Neuronal stem cell (in vitro differentiated cells): Measurements from ENCODE around the gene BAIAP2.

Experiments used
- DNase-seq: peaks from one replicate; pipeline ENCODE4 v3.0.0-alpha.2; 2013; ENCODE audit warnings: low spot score
- H2AFZ ChIP-seq: one replicate; pipeline ENCODE4 v1.6.1; 2013; ENCODE audit warnings: mild to moderate bottlenecking, low read length, inconsistent platforms
- H2AK5ac ChIP-seq: 2 replicates; pipeline ENCODE4 v1.6.1; 2013; ENCODE audit warnings: low read depth, mild to moderate bottlenecking, inconsistent platforms, low read length, moderate library complexity, mixed read lengths
- H2BK120ac ChIP-seq: 2 replicates; pipeline ENCODE4 v1.6.1; 2013; ENCODE audit warnings: low read depth, mild to moderate bottlenecking, inconsistent platforms, low read length, moderate library complexity, mixed read lengths
- H2BK12ac ChIP-seq: one replicate; pipeline ENCODE4 v1.6.1; 2013; ENCODE audit warnings: low read length, inconsistent platforms
- H2BK15ac ChIP-seq: 2 replicates; pipeline ENCODE4 v1.6.1; 2013; ENCODE audit warnings: mild to moderate bottlenecking, low read length, inconsistent platforms, mixed read lengths
- H2BK5ac ChIP-seq: one replicate; pipeline ENCODE4 v1.6.1; 2013; ENCODE audit warnings: inconsistent platforms, mild to moderate bottlenecking, low read length, moderate library complexity
- H3K14ac ChIP-seq: one replicate; pipeline ENCODE4 v1.6.1; 2013; ENCODE audit warnings: low read length, inconsistent platforms
- H3K18ac ChIP-seq: 2 replicates; pipeline ENCODE4 v1.6.1; 2013; ENCODE audit warnings: low read length, inconsistent platforms
- H3K23ac ChIP-seq: 2 replicates; pipeline ENCODE4 v1.6.1; 2013; ENCODE audit warnings: low read depth, mild to moderate bottlenecking, mixed read lengths, low read length, inconsistent platforms; ENCODE audit not compliant: poor library complexity
- H3K27ac ChIP-seq: replicated peaks from 3 replicates; pipeline ENCODE4 v1.5.1; 2013; ENCODE audit warnings: low read length, inconsistent platforms
- H3K27me3 ChIP-seq, 3 experiments: 2 replicates each; pipeline ENCODE4 v1.6.1; 2013; ENCODE audit warnings: low read length in 3 of 3, mild to moderate bottlenecking in 2 of 3, inconsistent platforms in 1 of 3, low read depth in 1 of 3, mixed read lengths in 1 of 3, moderate library complexity in 1 of 3; ENCODE audit not compliant: control insufficient read depth in 3 of 3, insufficient read depth in 3 of 3
- H3K36me3 ChIP-seq, 2 donors: replicated peaks in 1 of 2; 2 replicates each; pipeline ENCODE4 v1.6.1; 2013; ENCODE audit warnings: low read length in 2 of 2; ENCODE audit not compliant: control insufficient read depth in 2 of 2, insufficient read depth in 2 of 2
- H3K4ac ChIP-seq: 2 replicates; pipeline ENCODE4 v1.6.1; 2013; ENCODE audit warnings: inconsistent platforms, mild to moderate bottlenecking, low read length, moderate library complexity
- H3K4me1 ChIP-seq, 2 donors: 1 replicate in 1 of 2; 2 replicates in 1 of 2; pipeline ENCODE4 v1.6.1; 2013; ENCODE audit warnings: low read length in 2 of 2, low read depth in 1 of 2; ENCODE audit not compliant: control insufficient read depth in 2 of 2, insufficient read depth in 1 of 2
- H3K4me2 ChIP-seq: one replicate; pipeline ENCODE4 v1.6.1; 2013; ENCODE audit warnings: mild to moderate bottlenecking, low read length, inconsistent platforms; ENCODE audit not compliant: insufficient read depth, poor library complexity, severe bottlenecking
- H3K4me3 ChIP-seq, 2 donors: 2 replicates each; pipeline ENCODE4 v1.5.1; 2013; ENCODE audit warnings: low read length in 2 of 2, mild to moderate bottlenecking in 2 of 2, inconsistent platforms in 1 of 2, moderate library complexity in 1 of 2
- H3K79me1 ChIP-seq: one replicate; pipeline ENCODE4 v1.6.1; 2013; ENCODE audit warnings: low read depth, mild to moderate bottlenecking, inconsistent platforms, low read length, moderate library complexity
- H3K9ac ChIP-seq: one replicate; pipeline ENCODE4 v1.6.1; 2013; ENCODE audit warnings: mild to moderate bottlenecking, low read depth, low read length, inconsistent platforms; ENCODE audit not compliant: poor library complexity
- H3K9me3 ChIP-seq, 2 donors: replicated peaks in 1 of 2; 2 replicates each; pipeline versions ENCODE3 to v1.6.1; 2013; ENCODE audit warnings: low read length in 2 of 2, mild to moderate bottlenecking in 2 of 2, inconsistent platforms in 1 of 2, low read depth in 1 of 2, mixed read lengths in 1 of 2, moderate library complexity in 1 of 2; ENCODE audit not compliant: control insufficient read depth in 2 of 2, insufficient read depth in 1 of 2
- H4K8ac ChIP-seq: one replicate; pipeline ENCODE4 v1.6.1; 2013; ENCODE audit warnings: low read depth, mild to moderate bottlenecking, inconsistent platforms, low read length, moderate library complexity
- H4K91ac ChIP-seq: one replicate; pipeline ENCODE4 v1.6.1; 2013; ENCODE audit warnings: low read length, low read depth, mild to moderate bottlenecking, inconsistent platforms; ENCODE audit not compliant: poor library complexity
- WGBS, 2 donors: extraction: QIAGEN DNeasy Blood & Tissue Kit; methylation state at CpG; one replicate each; pipeline ENCODE4 v1.1.7; 2013; ENCODE audit warnings: missing lambda C conversion rate in 2 of 2, mixed read lengths in 1 of 2; ENCODE audit not compliant: insufficient read length in 2 of 2, insufficient replicate concordance in 1 of 2; ENCODE audit errors: extremely low coverage in 2 of 2; 5-methylcytosine and 5-hydroxymethylcytosine counted together

BAIAP2 gene

GRCh38 chr17:81049973-81050551 lies 15.1 kb downstream of the BAIAP2 start:
- H3K4me1 ChIP-seq: peaks cover 15 to 21% of the 10 kb centered on the region in 2 donors
- peak overlapping the region; percentile 46 for H2AK5ac ChIP-seq
- no peak overlapping the region for H4K91ac ChIP-seq
- peak overlapping the region; percentile 23 for H3K4ac ChIP-seq
- no peak overlapping the region for H2BK5ac ChIP-seq
- peak overlapping the region; percentile 43 for H2BK15ac ChIP-seq
- whole genome bisulfite sequencing, 2 donors: no CpG with 5 or more reads among the region's 26 CpGs
- H3K79me1 ChIP-seq: peaks cover 43% of the 10 kb centered on the region
- peak overlapping the region; percentile 58 for H2BK12ac ChIP-seq
- H2AFZ ChIP-seq: no peak overlapping the region
- peaks cover 5 to 19% of the 10 kb centered on the region in 2 donors for H3K36me3 ChIP-seq
- no peak overlapping the region for H2BK120ac ChIP-seq
- H3K14ac ChIP-seq: peak overlapping the region; percentile 82
- H3K4me2 ChIP-seq: no peak overlapping the region
- H3K27ac ChIP-seq: no peak overlapping the region
- H3K4me3 ChIP-seq: no peak overlapping the region
- peak overlapping the region; percentile 30 for H4K8ac ChIP-seq
- peaks cover 0 to 5% of the 10 kb centered on the region in 2 donors for H3K9me3 ChIP-seq
- peak overlapping the region; percentile 79 for H3K9ac ChIP-seq
- peak overlapping the region; percentile 92 for H3K18ac ChIP-seq
- DNase-seq: no peak
- H3K27me3 ChIP-seq: no peaks in the 10 kb centered on the region
- peak overlapping the region; percentile 91 for H3K23ac ChIP-seq

DNA sequence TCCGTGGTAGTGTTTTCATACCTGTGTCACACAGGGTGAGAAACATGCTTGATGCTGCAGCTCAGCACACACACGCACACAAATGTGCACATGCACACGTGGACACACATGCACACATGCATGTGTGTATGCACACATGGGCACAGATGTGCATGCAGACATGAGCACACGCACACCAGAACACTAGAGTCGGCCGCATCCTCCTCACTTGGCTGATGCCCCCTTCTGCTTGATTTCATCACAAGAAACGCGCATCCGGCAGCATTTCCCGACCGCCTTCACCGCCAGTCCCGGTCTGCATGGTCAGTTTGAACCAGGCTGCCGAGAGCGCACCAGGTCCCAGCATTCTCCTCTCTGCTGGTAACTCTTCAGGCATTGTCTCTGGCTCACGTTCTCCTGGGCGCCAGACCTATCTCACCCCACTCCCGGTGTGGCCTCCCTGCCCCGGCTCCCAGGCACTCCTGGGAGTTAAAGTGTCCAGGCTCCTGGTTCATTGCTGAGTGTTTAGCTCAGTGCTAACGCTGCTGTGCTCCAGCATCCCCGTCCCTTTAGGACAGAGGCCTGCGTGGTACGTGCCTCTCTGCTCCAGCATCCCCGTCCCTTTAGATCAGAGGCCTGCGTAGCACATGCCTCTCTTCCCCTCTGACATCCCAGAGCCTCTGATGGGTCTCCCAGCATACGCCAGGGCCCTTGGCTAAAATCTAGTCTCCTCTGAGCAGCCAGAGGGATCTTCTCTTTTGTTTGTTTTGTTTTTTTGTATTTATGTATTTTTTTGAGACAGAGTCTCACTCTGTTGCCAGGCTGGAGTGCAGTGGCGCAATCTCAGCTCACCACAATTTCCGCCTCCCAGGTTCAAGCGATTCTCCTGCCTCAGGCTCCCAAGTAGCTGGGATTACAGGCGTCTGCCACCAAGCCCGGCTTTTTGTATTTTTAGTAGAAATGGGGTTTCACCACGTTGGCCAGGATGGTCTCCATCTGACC lies 16.0 kb downstream of the BAIAP2 start:
- DNase-seq: no peak
- H3K23ac ChIP-seq: peak overlapping the region; percentile 91
- H3K14ac ChIP-seq: peak overlapping the region; percentile 82
- H2BK12ac ChIP-seq: peak overlapping the region; percentile 58
- H2AFZ ChIP-seq: no peak overlapping the region
- peaks cover 14 to 21% of the 10 kb centered on the region in 2 donors for H3K4me1 ChIP-seq
- H2BK15ac ChIP-seq: peak overlapping the region; percentile 43
- H3K9ac ChIP-seq: peak overlapping the region; percentile 79
- peaks cover 7 to 22% of the 10 kb centered on the region in 2 donors for H3K36me3 ChIP-seq
- peaks cover 38% of the 10 kb centered on the region for H3K79me1 ChIP-seq
- no CpG with 5 or more reads among the region's 32 CpGs for WGBS, 2 donors
- H4K8ac ChIP-seq: no peak overlapping the region
- peaks cover 0 to 5% of the 10 kb centered on the region in 2 donors for H3K9me3 ChIP-seq
- no peak overlapping the region for H3K4ac ChIP-seq
- H2BK5ac ChIP-seq: peak overlapping the region; percentile 75
- H3K18ac ChIP-seq: peak overlapping the region; percentile 92
- H3K27me3 ChIP-seq: no peaks in the 10 kb centered on the region
- no peak overlapping the region for H3K4me3 ChIP-seq
- H2BK120ac ChIP-seq: no peak overlapping the region
- H3K4me2 ChIP-seq: no peak overlapping the region
- H3K27ac ChIP-seq: peak overlapping the region; percentile 13
- H2AK5ac ChIP-seq: peak overlapping the region; percentile 46
- no peak overlapping the region for H4K91ac ChIP-seq

DNA sequence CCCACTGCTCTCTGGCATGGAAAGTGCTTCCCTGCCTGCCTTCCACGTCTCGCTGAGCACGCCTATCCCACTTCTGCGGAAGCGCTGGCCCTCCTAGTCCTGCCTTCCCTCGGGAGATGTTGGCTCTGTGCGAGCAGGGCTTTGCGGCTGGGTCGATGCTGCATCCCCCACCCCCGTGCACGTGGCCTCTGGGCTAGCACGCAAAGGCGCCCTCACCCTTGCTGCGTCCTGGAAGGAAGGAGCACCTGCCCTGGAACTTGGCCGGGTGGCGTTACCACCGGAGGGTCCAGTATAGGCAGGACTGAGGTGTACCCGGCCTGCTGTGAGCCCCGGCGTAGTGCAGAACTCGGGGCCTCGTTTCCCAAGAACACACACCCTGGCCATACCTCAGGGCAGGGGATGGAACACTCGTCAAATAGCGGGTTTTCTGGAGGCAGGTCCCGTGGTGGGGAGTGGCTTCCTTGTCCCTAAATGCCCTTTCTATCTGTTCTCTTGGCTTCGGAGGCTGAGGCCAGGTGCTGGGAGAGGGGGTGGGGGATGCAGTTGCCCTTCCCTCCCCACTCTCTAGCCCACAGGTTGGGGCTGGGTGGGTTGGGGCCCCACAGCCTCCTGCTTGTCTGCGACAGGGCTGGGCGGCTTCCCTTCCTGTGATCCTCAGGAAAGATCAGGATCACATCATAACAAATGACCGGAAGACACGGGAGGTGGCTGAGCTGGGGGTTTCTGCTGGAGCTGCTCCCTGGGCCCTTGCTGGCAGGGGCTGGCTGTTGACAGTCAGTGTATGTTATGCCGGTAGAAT lies 17.4 kb downstream of the BAIAP2 start:
- Histone ChIP-seq H3K79me1 (peaks cover 32% of the 10 kb centered on the region), H2BK12ac (no peak overlapping the region), H3K36me3 (peaks cover 7 to 28% of the 10 kb centered on the region in 2 donors), H4K8ac (peak overlapping the region; percentile 92), H3K9me3 (peaks cover 0 to 4% of the 10 kb centered on the region in 2 donors), H3K14ac (peak overlapping the region; percentile 90), H2BK5ac (no peak overlapping the region), H3K27me3 (no peaks in the 10 kb centered on the region), H3K4me2 (no peak overlapping the region), H2AK5ac (peak overlapping the region; percentile 70), H3K4me1 (peaks cover 14 to 20% of the 10 kb centered on the region in 2 donors), H3K18ac (peak overlapping the region; percentile 91), H3K27ac (no peak overlapping the region), H4K91ac (no peak overlapping the region), H2BK120ac (no peak overlapping the region), H3K4ac (peak overlapping the region; percentile 76), H3K4me3 (no peak overlapping the region), H3K23ac (peak overlapping the region; percentile 99), H2AFZ (no peak overlapping the region), H3K9ac (peak overlapping the region; percentile 81), H2BK15ac (peak overlapping the region; percentile 43)
- no peak for DNase-seq
- WGBS, 2 donors: no CpG with 5 or more reads among the region's 31 CpGs
